Measurements from ENCODE around the gene EPHB4.
A peak's percentile ranks its signal among the peaks of the same experiment; 100 is the strongest.

Gene EPHB4

GRCh38 chr7:100827330-100828226, at the start of gene EPHB4:
Gene EPHB4 (minus strand): TSS chr7:100827523. CDS start chr7:100827030, 493 bp downstream.
- no peak for TF ChIP-seq JUND (IDR thresholded peaks at IDR 0.05; ENCODE audit: low read depth)
- DNase-seq (ENCODE audit: low read depth in 1 of 2, low spot score in 1 of 2): peak; percentile 70 to 90
- in situ Hi-C loops (cut with HindIII; ENCODE audit: low pct_unique_long_range_greater_than_20kb, low sequenced_read_pairs): no loop called here

GRCh38 chr7:100875356-100875751, 48.0 kb upstream of the EPHB4 start:
- peak in 1 of 2 experiments; percentile 52 for DNase-seq (ENCODE audit: low read depth in 1 of 2, low spot score in 1 of 2)
- TF ChIP-seq JUND (IDR thresholded peaks at IDR 0.05; ENCODE audit: low read depth): no peak
- in situ Hi-C loops (cut with HindIII; ENCODE audit: low pct_unique_long_range_greater_than_20kb, low sequenced_read_pairs): no loop called here

GRCh38 chr7:100874577-100875355, 47.4 kb upstream of the EPHB4 start, which contains the start of gene SRRT:
Gene SRRT (plus strand): TSS chr7:100875103. CDS start chr7:100875591, 488 bp downstream.
- in situ Hi-C loops (cut with HindIII; ENCODE audit: low pct_unique_long_range_greater_than_20kb, low sequenced_read_pairs): no loop called here
- DNase-seq (ENCODE audit: low read depth in 1 of 2, low spot score in 1 of 2): peak; percentile 93 to 97
- TF ChIP-seq JUND (IDR thresholded peaks at IDR 0.05; ENCODE audit: low read depth): no peak

- no peak for TF ChIP-seq JUND (IDR thresholded peaks at IDR 0.05; ENCODE audit: low read depth)
- DNase-seq (ENCODE audit: low read depth in 1 of 2, low spot score in 1 of 2): no peak
- in situ Hi-C loops (cut with HindIII; ENCODE audit: low pct_unique_long_range_greater_than_20kb, low sequenced_read_pairs): no loop called here
Measured at GRCh38 chr7:100874300-100874576, 46.9 kb upstream of the EPHB4 start.

- no peak for TF ChIP-seq JUND (IDR thresholded peaks at IDR 0.05; ENCODE audit: low read depth)
- DNase-seq (ENCODE audit: low read depth in 1 of 2, low spot score in 1 of 2): no peak
- in situ Hi-C loops (cut with HindIII; ENCODE audit: low pct_unique_long_range_greater_than_20kb, low sequenced_read_pairs): no loop called here
Measured at GRCh38 chr7:100873599-100874299, 46.4 kb upstream of the EPHB4 start.

- DNase-seq (ENCODE audit: low read depth in 1 of 2, low spot score in 1 of 2): no peak
- no peak for TF ChIP-seq JUND (IDR thresholded peaks at IDR 0.05; ENCODE audit: low read depth)
- in situ Hi-C loops (cut with HindIII; ENCODE audit: low pct_unique_long_range_greater_than_20kb, low sequenced_read_pairs): no loop called here
Measured at GRCh38 chr7:100867776-100868485, 40.6 kb upstream of the EPHB4 start.

GRCh38 chr7:100867040-100867775, 39.9 kb upstream of the EPHB4 start, which contains the start of gene TRIP6:
Gene TRIP6 (plus strand): TSS chr7:100867387. CDS start chr7:100867498, 111 bp downstream.
- in situ Hi-C loops (cut with HindIII; ENCODE audit: low pct_unique_long_range_greater_than_20kb, low sequenced_read_pairs): no loop called here
- DNase-seq (ENCODE audit: low read depth in 1 of 2, low spot score in 1 of 2): peak; percentile 55 to 70

GRCh38 chr7:100866729-100867039, 39.4 kb upstream of the EPHB4 start:
- in situ Hi-C loops (cut with HindIII; ENCODE audit: low pct_unique_long_range_greater_than_20kb, low sequenced_read_pairs): no loop called here
- DNase-seq (ENCODE audit: low read depth in 1 of 2, low spot score in 1 of 2): no peak
- TF ChIP-seq JUND (IDR thresholded peaks at IDR 0.05; ENCODE audit: low read depth): no peak

More at GRCh38 chr7:100867040-100867775, 39.9 kb upstream of the EPHB4 start, which contains the start of gene TRIP6:
- TF ChIP-seq JUND (IDR thresholded peaks at IDR 0.05; ENCODE audit: low read depth): no peak

GRCh38 chr7:100865938-100866728, 38.8 kb upstream of the EPHB4 start:
- in situ Hi-C loops (cut with HindIII; ENCODE audit: low pct_unique_long_range_greater_than_20kb, low sequenced_read_pairs): no loop called here
- no peak for DNase-seq (ENCODE audit: low read depth in 1 of 2, low spot score in 1 of 2)
- no peak for TF ChIP-seq JUND (IDR thresholded peaks at IDR 0.05; ENCODE audit: low read depth)

- TF ChIP-seq JUND (IDR thresholded peaks at IDR 0.05; ENCODE audit: low read depth): no peak
- in situ Hi-C loops (cut with HindIII; ENCODE audit: low pct_unique_long_range_greater_than_20kb, low sequenced_read_pairs): no loop called here
- no peak for DNase-seq (ENCODE audit: low read depth in 1 of 2, low spot score in 1 of 2)
Measured at GRCh38 chr7:100865372-100865911, 38.1 kb upstream of the EPHB4 start.
